IPS-18c (cell line): ENCODE data around the gene IQSEC1.

ENCODE experiments used
- H3K4me3 ChIP-seq: 2 replicates; pipeline ENCODE4 v1.7.0; 2013; ENCODE audit warnings: low read depth, mild to moderate bottlenecking, low read length, moderate library complexity; ENCODE audit not compliant: insufficient read depth
- H3K9me3 ChIP-seq: one replicate; pipeline ENCODE4 v1.6.1; 2013; ENCODE audit warnings: mild to moderate bottlenecking, low read length, moderate library complexity; ENCODE audit not compliant: control insufficient read depth, insufficient read depth

Gene IQSEC1

GRCh38 chr3:13047296-13048165, 25.7 kb downstream of the IQSEC1 start:
- no peaks in the 10 kb centered on the region for H3K9me3 ChIP-seq
- H3K4me3 ChIP-seq = no peak overlapping the region; the same call in 1 of the 2 replicates

- H3K4me3 ChIP-seq = no peak overlapping the region
- H3K9me3 ChIP-seq = no peaks in the 10 kb centered on the region
Measured at GRCh38 chr3:13046569-13047274, 26.5 kb downstream of the IQSEC1 start.

GRCh38 chr3:13045904-13046568, 27.2 kb downstream of the IQSEC1 start:
- Histone ChIP-seq H3K4me3 (no peak overlapping the region), H3K9me3 (no peaks in the 10 kb centered on the region)

- Histone ChIP-seq H3K9me3 (no peaks in the 10 kb centered on the region), H3K4me3 (no peak overlapping the region)
Measured at GRCh38 chr3:13045241-13045903, 27.9 kb downstream of the IQSEC1 start.

- Histone ChIP-seq H3K4me3 (no peak overlapping the region), H3K9me3 (no peaks in the 10 kb centered on the region)
Measured at GRCh38 chr3:13044496-13045240, 28.6 kb downstream of the IQSEC1 start.

- no peak overlapping the region for H3K4me3 ChIP-seq
- no peaks in the 10 kb centered on the region for H3K9me3 ChIP-seq
Measured at GRCh38 chr3:13043656-13044055, 29.6 kb downstream of the IQSEC1 start.

- Histone ChIP-seq H3K4me3 (no peak overlapping the region), H3K9me3 (no peaks in the 10 kb centered on the region)
Measured at GRCh38 chr3:13042715-13043271, 30.4 kb downstream of the IQSEC1 start.

GRCh38 chr3:13042127-13042701, 31.0 kb downstream of the IQSEC1 start:
- no peaks in the 10 kb centered on the region for H3K9me3 ChIP-seq
- no peak overlapping the region for H3K4me3 ChIP-seq

- Histone ChIP-seq H3K9me3 (no peaks in the 10 kb centered on the region), H3K4me3 (no peak overlapping the region)
Measured at GRCh38 chr3:13041113-13041776, 32.0 kb downstream of the IQSEC1 start.

GRCh38 chr3:13040361-13041074, 32.7 kb downstream of the IQSEC1 start:
- no peak overlapping the region for H3K4me3 ChIP-seq
- no peaks in the 10 kb centered on the region for H3K9me3 ChIP-seq

GRCh38 chr3:13039213-13039896, 33.9 kb downstream of the IQSEC1 start:
- H3K4me3 ChIP-seq = no peak overlapping the region
- H3K9me3 ChIP-seq = no peaks in the 10 kb centered on the region

- no peak overlapping the region for H3K4me3 ChIP-seq
- H3K9me3 ChIP-seq = no peaks in the 10 kb centered on the region
Measured at GRCh38 chr3:13037458-13038117, 35.6 kb downstream of the IQSEC1 start.

GRCh38 chr3:13034861-13035260, 38.4 kb downstream of the IQSEC1 start:
- no peak overlapping the region for H3K4me3 ChIP-seq

GRCh38 chr3:13034109-13034800, 39.0 kb downstream of the IQSEC1 start:
- H3K4me3 ChIP-seq = no peak overlapping the region
- H3K9me3 ChIP-seq = peaks cover 2% of the 10 kb centered on the region

More at GRCh38 chr3:13034861-13035260, 38.4 kb downstream of the IQSEC1 start:
- H3K9me3 ChIP-seq = peaks cover 2% of the 10 kb centered on the region
